ENCODE measurements around the gene KCNK18.

DNA sequence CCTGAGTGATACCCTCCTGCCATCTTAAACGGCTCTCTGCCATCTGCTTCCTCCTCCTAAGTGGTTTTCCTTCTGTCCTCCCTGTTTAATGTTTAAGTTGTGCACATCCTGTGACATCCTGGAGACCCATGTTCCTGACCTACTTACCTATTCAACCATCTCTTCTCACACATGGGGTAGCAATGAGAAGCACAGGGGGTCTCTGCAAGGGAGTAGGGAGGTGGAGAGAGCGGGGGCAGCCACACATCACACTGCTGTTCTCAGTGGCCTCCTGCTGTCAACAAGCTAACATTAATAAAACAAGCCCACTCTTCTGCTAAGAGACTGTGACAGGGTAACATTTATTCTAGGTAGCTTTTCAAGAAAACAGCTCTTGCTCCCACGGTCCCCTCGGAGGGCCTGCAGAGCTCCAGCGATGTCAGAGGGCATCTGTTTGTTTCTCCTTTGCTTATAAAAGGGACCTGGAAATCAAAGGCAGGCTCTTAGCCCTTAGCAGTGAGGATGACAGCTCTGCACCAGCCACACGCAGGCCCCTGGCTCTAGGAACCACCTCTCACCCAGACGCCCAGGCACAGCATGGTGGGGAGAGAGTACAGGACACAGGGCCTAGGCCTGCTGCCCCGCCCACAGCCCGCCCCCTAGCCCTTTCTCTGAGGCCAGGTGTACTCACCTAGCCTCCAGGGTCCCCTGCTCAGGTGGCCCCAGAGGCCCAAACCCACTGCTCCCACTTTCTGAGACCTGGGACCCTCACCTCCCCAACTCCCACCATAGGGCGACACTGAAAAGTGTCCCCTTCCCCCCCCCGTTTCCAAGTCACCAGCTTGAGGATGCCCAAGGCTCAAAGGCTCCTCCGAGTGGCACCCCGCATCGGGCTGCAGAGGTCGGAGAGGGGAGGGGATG, 42.7 kb downstream of the KCNK18 start:
- TF ChIP-seq, protein P1, sequence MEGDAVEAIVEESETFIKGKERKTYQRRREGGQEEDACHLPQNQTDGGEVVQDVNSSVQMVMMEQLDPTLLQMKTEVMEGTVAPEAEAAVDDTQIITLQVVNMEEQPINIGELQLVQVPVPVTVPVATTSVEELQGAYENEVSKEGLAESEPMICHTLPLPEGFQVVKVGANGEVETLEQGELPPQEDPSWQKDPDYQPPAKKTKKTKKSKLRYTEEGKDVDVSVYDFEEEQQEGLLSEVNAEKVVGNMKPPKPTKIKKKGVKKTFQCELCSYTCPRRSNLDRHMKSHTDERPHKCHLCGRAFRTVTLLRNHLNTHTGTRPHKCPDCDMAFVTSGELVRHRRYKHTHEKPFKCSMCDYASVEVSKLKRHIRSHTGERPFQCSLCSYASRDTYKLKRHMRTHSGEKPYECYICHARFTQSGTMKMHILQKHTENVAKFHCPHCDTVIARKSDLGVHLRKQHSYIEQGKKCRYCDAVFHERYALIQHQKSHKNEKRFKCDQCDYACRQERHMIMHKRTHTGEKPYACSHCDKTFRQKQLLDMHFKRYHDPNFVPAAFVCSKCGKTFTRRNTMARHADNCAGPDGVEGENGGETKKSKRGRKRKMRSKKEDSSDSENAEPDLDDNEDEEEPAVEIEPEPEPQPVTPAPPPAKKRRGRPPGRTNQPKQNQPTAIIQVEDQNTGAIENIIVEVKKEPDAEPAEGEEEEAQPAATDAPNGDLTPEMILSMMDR (conservative IDR thresholded peaks at IDR 0.05 in 1 of 2, IDR thresholded peaks at IDR 0.05 in 1 of 2; ENCODE audit: extremely low read depth in 1 of 2, insufficient read depth in 1 of 2, low read depth in 1 of 2, low read length in 2 of 2), result no peak
- TF ChIP-seq EZH2 (IDR thresholded peaks at IDR 0.05; ENCODE audit: borderline replicate concordance, low read length), result no peak
